ENCODE results near the gene TMEM161A. TPM values are rescaled to one million over a fixed set of nuclear protein-coding genes. Genes with fewer than 3 reads are reported as not detected.

Gene TMEM161A
- total and polyA plus RNA-seq, 2 of the 13 experiments (the other 11 are each of a cell fraction or from before 2014, with no cell fraction given), result 25.9 to 31.4 TPM

DNA sequence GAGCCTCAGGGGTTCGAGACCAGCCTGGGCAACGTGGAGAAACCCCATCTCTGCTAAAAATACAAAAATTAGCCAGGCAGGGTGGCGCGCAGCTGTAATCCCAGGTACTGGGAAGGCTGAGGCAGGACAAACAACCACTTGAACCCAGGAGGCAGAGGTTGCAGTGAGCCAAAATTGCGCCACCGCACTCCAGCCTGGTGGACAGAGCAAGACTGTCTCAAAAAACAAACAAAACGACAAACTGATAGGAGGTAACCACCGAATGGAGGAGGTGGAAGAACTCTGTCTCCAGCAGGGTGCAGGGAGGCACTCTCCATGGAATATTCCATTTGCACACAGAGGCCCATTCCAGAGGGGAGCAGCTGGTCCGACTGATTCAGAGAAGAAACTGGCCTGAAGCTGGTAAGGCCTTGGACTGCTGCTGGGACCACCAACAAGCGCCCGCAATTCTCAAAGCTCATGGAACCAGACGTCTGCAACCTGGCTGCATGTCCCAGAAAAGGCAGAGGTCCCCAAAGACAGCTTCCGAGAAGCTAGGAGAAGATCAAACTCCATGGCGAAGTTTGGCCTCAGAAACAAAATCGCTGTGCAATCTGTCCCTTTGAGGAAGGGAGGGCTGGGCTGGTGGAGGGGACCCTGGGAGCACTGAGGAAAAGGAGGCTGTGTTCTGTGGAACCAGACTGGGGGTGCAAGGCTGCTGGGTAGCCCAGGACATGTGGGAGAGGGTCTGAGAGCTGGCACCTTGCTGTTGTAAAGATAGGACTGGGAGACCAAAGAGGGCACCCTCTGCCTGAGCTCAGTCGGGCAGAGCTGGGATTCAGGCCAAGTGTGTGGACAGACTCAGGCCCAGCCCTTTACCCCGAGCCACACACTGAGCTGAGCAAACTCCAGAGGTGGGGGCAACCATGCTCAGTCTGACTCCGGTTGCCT, 39.3 kb downstream of the TMEM161A start (continued):
- TF ChIP-seq KIAA2018 (CRISPR knock-in tag; IDR thresholded peaks at IDR 0.05; ENCODE audit: borderline replicate concordance), result no peak
- TF ChIP-seq, protein P1, sequence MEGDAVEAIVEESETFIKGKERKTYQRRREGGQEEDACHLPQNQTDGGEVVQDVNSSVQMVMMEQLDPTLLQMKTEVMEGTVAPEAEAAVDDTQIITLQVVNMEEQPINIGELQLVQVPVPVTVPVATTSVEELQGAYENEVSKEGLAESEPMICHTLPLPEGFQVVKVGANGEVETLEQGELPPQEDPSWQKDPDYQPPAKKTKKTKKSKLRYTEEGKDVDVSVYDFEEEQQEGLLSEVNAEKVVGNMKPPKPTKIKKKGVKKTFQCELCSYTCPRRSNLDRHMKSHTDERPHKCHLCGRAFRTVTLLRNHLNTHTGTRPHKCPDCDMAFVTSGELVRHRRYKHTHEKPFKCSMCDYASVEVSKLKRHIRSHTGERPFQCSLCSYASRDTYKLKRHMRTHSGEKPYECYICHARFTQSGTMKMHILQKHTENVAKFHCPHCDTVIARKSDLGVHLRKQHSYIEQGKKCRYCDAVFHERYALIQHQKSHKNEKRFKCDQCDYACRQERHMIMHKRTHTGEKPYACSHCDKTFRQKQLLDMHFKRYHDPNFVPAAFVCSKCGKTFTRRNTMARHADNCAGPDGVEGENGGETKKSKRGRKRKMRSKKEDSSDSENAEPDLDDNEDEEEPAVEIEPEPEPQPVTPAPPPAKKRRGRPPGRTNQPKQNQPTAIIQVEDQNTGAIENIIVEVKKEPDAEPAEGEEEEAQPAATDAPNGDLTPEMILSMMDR (CRISPR knock-in tag; IDR thresholded peaks at IDR 0.05), result peak; percentile 57
- TF ChIP-seq ZNF441 (CRISPR knock-in tag; IDR thresholded peaks at IDR 0.05; ENCODE audit: borderline replicate concordance), result no peak
- TF ChIP-seq ZNF546 (CRISPR knock-in tag; conservative IDR thresholded peaks at IDR 0.05), result no peak
- no peak for TF ChIP-seq ZMAT3 (CRISPR knock-in tag; conservative IDR thresholded peaks at IDR 0.05)
- no peak for TF ChIP-seq NFE2 (CRISPR knock-in tag; IDR thresholded peaks at IDR 0.05)
- TF ChIP-seq ESRRA (CRISPR knock-in tag; IDR thresholded peaks at IDR 0.05; ENCODE audit: low read depth), result peak; percentile 71
- peak; percentile 83; the same call in 1 of the 2 replicates for TF ChIP-seq MED13 (CRISPR knock-in tag; IDR thresholded peaks at IDR 0.05)
- TF ChIP-seq, protein P2, sequence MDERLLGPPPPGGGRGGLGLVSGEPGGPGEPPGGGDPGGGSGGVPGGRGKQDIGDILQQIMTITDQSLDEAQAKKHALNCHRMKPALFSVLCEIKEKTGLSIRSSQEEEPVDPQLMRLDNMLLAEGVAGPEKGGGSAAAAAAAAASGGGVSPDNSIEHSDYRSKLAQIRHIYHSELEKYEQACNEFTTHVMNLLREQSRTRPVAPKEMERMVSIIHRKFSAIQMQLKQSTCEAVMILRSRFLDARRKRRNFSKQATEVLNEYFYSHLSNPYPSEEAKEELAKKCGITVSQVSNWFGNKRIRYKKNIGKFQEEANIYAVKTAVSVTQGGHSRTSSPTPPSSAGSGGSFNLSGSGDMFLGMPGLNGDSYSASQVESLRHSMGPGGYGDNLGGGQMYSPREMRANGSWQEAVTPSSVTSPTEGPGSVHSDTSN (CRISPR knock-in tag; IDR thresholded peaks at IDR 0.05), result no peak
- TF ChIP-seq, protein P3, sequence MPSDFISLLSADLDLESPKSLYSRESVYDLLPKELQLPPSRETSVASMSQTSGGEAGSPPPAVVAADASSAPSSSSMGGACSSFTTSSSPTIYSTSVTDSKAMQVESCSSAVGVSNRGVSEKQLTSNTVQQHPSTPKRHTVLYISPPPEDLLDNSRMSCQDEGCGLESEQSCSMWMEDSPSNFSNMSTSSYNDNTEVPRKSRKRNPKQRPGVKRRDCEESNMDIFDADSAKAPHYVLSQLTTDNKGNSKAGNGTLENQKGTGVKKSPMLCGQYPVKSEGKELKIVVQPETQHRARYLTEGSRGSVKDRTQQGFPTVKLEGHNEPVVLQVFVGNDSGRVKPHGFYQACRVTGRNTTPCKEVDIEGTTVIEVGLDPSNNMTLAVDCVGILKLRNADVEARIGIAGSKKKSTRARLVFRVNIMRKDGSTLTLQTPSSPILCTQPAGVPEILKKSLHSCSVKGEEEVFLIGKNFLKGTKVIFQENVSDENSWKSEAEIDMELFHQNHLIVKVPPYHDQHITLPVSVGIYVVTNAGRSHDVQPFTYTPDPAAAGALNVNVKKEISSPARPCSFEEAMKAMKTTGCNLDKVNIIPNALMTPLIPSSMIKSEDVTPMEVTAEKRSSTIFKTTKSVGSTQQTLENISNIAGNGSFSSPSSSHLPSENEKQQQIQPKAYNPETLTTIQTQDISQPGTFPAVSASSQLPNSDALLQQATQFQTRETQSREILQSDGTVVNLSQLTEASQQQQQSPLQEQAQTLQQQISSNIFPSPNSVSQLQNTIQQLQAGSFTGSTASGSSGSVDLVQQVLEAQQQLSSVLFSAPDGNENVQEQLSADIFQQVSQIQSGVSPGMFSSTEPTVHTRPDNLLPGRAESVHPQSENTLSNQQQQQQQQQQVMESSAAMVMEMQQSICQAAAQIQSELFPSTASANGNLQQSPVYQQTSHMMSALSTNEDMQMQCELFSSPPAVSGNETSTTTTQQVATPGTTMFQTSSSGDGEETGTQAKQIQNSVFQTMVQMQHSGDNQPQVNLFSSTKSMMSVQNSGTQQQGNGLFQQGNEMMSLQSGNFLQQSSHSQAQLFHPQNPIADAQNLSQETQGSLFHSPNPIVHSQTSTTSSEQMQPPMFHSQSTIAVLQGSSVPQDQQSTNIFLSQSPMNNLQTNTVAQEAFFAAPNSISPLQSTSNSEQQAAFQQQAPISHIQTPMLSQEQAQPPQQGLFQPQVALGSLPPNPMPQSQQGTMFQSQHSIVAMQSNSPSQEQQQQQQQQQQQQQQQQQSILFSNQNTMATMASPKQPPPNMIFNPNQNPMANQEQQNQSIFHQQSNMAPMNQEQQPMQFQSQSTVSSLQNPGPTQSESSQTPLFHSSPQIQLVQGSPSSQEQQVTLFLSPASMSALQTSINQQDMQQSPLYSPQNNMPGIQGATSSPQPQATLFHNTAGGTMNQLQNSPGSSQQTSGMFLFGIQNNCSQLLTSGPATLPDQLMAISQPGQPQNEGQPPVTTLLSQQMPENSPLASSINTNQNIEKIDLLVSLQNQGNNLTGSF (CRISPR knock-in tag; IDR thresholded peaks at IDR 0.05), result peak; percentile 43
